ENCODE results near the gene C2orf68.

- no peak for TF ChIP-seq CTCF (IDR thresholded peaks at IDR 0.05)
- TF ChIP-seq POLR2A (IDR thresholded peaks at IDR 0.05) = no peak
Observed at GRCh38 chr2:85661139-85661858, 49.4 kb upstream of the C2orf68 start.

Measured in thyroid gland (tissue), 4 donors.